GM23248 (cell line): Measurements from ENCODE around the gene CTNNA3. TPM values are rescaled to one million over a fixed set of nuclear protein-coding genes. Genes with fewer than 3 reads are reported as not detected.

Experiments used
- DNase-seq: peaks from one replicate; pipeline ENCODE4 v3.0.0-alpha.2; 2015
- H2AFZ ChIP-seq: fragments of 200-600 bp; sonication (generic); 2 replicates; pipeline ENCODE4 v1.6.1; 2016; ENCODE audit warnings: antibody characterized with exemption
- H3F3A ChIP-seq: fragments of 200-600 bp; sonication (generic); 2 replicates; pipeline ENCODE4 v1.6.1; 2016; ENCODE audit warnings: mild to moderate bottlenecking, antibody characterized with exemption, mixed run types; ENCODE audit not compliant: insufficient read depth
- H3K27ac ChIP-seq: fragments of 200-600 bp; sonication (generic); 2 replicates; pipeline ENCODE4 v1.5.1; 2016; ENCODE audit warnings: mild to moderate bottlenecking
- H3K27me3 ChIP-seq: fragments of 200-600 bp; sonication (generic); replicated peaks from 2 replicates; pipeline ENCODE4 v1.6.1; 2016; ENCODE audit warnings: mild to moderate bottlenecking; ENCODE audit not compliant: insufficient read depth
- H3K36me3 ChIP-seq: fragments of 200-600 bp; sonication (generic); 2 replicates; pipeline ENCODE4 v1.6.1; 2016; ENCODE audit warnings: low read depth, mild to moderate bottlenecking
- H3K4me1 ChIP-seq: fragments of 200-600 bp; sonication (generic); 2 replicates; pipeline ENCODE4 v1.6.1; 2016; ENCODE audit warnings: mild to moderate bottlenecking; ENCODE audit not compliant: insufficient read depth
- H3K4me2 ChIP-seq: fragments of 200-600 bp; sonication (generic); one replicate; pipeline ENCODE4 v1.6.1; 2016; ENCODE audit warnings: mild to moderate bottlenecking; ENCODE audit not compliant: unreplicated experiment
- H3K4me3 ChIP-seq: fragments of 200-600 bp; sonication (generic); 2 replicates; pipeline ENCODE4 v1.5.1; 2016; ENCODE audit warnings: mild to moderate bottlenecking
- H3K79me2 ChIP-seq: fragments of 200-600 bp; sonication (generic); 2 replicates; pipeline ENCODE4 v1.6.1; 2016; ENCODE audit warnings: mild to moderate bottlenecking; ENCODE audit not compliant: insufficient read depth
- H3K9ac ChIP-seq: fragments of 200-600 bp; sonication (generic); 2 replicates; pipeline ENCODE4 v1.6.1; 2016; ENCODE audit warnings: mild to moderate bottlenecking
- H3K9me2 ChIP-seq: fragments of 200-600 bp; sonication (generic); 2 replicates; pipeline ENCODE4 v1.6.1; 2016; ENCODE audit warnings: mixed run types, mild to moderate bottlenecking, moderate library complexity; ENCODE audit not compliant: insufficient read depth
- H3K9me3 ChIP-seq: fragments of 200-600 bp; sonication (generic); one replicate; pipeline ENCODE4 v1.6.1; 2017; ENCODE audit warnings: low read depth
- H4K20me1 ChIP-seq: fragments of 200-600 bp; sonication (generic); 2 replicates; pipeline ENCODE4 v1.6.0; 2016; ENCODE audit not compliant: insufficient read depth
- EZH2 ChIP-seq: fragments of 200-600 bp; sonication (generic); IDR thresholded peaks from 2 replicates; pipeline ENCODE4 v1.6.1; 2018; ENCODE audit warnings: antibody characterized with exemption, mild to moderate bottlenecking; ENCODE audit not compliant: insufficient read depth, poor library complexity, severe bottlenecking
- EZH2phosphoT487 ChIP-seq: fragments of 200-600 bp; sonication (generic); IDR thresholded peaks from 2 replicates; pipeline ENCODE4 v1.6.1; 2018; ENCODE audit warnings: antibody characterized with exemption, moderate library complexity, mild to moderate bottlenecking, low read depth; ENCODE audit not compliant: insufficient read depth
- WGBS, 2 experiments: methylation state at CpG; one replicate each; pipeline ENCODE4 v1.1.6; 2015 to 2017; ENCODE audit warnings: low lambda C conversion rate in 2 of 2, low coverage in 1 of 2; ENCODE audit errors: missing lambda C conversion rate in 2 of 2; 5-methylcytosine and 5-hydroxymethylcytosine counted together
- in situ Hi-C: fragments of 300-500 bp; cut with MboI; formaldehyde crosslinking; loops from 2 replicates; pipeline ENCODE4 v1.15.0; 2020
- polyA plus RNA-seq: library from polyadenylated mRNA; unstranded; fragments of >200 nt; fragmentation: Nextera tagmentation; extraction: Ambion mirVana; gene quantifications from 2 replicates; pipeline ENCODE4 v1.2.1, GENCODE V29; 2016
- total RNA-seq: library from RNA; depleted of rRNA; stranded (reverse); fragments of >200 nt; shearing (Covaris generic); gene quantifications from 2 replicates; pipeline ENCODE4 v1.2.3, GENCODE V29; 2014

The CTNNA3 gene
- total and polyA plus RNA-seq, 2 experiments from 2014 or later, result not detected

DNA sequence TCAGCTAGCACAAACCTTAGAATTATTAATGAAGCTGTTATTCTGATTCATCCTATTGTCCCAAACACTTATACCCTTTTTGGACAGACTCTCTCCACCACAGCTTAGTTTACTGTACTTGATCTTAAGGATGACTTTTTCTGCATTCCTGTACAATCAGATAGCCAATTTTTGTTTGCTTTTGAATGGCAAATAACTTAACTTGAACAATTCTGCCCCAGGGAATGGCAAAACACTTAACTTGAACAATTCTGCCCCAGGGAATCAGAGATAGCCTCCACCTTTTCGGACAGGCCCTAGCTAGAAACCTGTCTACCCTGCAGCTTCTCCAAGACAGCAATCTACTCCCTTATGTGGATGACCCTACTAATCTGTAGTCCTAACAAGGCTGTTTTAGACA is 1438.2 kb downstream of the CTNNA3 start:
- no peaks in the 10 kb centered on the region for H4K20me1 ChIP-seq
- H3K27ac ChIP-seq, result no peak overlapping the region
- H3K36me3 ChIP-seq, result no peaks in the 10 kb centered on the region
- H3K9ac ChIP-seq, result no peak overlapping the region
- H3K79me2 ChIP-seq, result no peaks in the 10 kb centered on the region
- no peak for TF ChIP-seq EZH2phosphoT487
- no peak for TF ChIP-seq EZH2
- no peaks in the 10 kb centered on the region for H3K9me3 ChIP-seq
- in situ Hi-C loops, result no loop called here
- no peak overlapping the region for H3K4me2 ChIP-seq
- DNase-seq, result no peak
- no peak overlapping the region for H2AFZ ChIP-seq
- H3K27me3 ChIP-seq, result no peaks in the 10 kb centered on the region
- H3F3A ChIP-seq, result no peaks in the 10 kb centered on the region
- WGBS, 2 experiments, result 3 to 14% methylated on average over 1 of the region's 1 CpG
- H3K9me2 ChIP-seq, result no peaks in the 10 kb centered on the region
- H3K4me3 ChIP-seq, result no peak overlapping the region
- H3K4me1 ChIP-seq, result no peaks in the 10 kb centered on the region

- H2AFZ ChIP-seq, result no peak overlapping the region
- in situ Hi-C loops, result no loop called here
- H3K27me3 ChIP-seq, result no peaks in the 10 kb centered on the region
- no peaks in the 10 kb centered on the region for H3K9me3 ChIP-seq
- TF ChIP-seq EZH2phosphoT487, result no peak
- no peak for TF ChIP-seq EZH2
- H4K20me1 ChIP-seq, result no peaks in the 10 kb centered on the region
- no peaks in the 10 kb centered on the region for H3K79me2 ChIP-seq
- H3K27ac ChIP-seq, result no peak overlapping the region
- no peaks in the 10 kb centered on the region for H3K36me3 ChIP-seq
- H3K9ac ChIP-seq, result no peak overlapping the region
- no peak for DNase-seq
- H3F3A ChIP-seq, result no peaks in the 10 kb centered on the region
- no peaks in the 10 kb centered on the region for H3K9me2 ChIP-seq
- no peak overlapping the region for H3K4me3 ChIP-seq
- no peaks in the 10 kb centered on the region for H3K4me1 ChIP-seq
- no peak overlapping the region for H3K4me2 ChIP-seq
Observed at GRCh38 chr10:66252986-66253385, 1443.0 kb downstream of the CTNNA3 start.

- H3K9me2 ChIP-seq, result no peaks in the 10 kb centered on the region
- no peaks in the 10 kb centered on the region for H3K9me3 ChIP-seq
- no peak overlapping the region for H3K27ac ChIP-seq
- no peaks in the 10 kb centered on the region for H3F3A ChIP-seq
- no peak for DNase-seq
- H4K20me1 ChIP-seq, result no peaks in the 10 kb centered on the region
- H3K4me2 ChIP-seq, result no peak overlapping the region
- no peak overlapping the region for H2AFZ ChIP-seq
- H3K79me2 ChIP-seq, result no peaks in the 10 kb centered on the region
- no peaks in the 10 kb centered on the region for H3K36me3 ChIP-seq
- in situ Hi-C loops, result no loop called here
- WGBS, 2 experiments, result 43% methylated on average over 1 of the region's 1 CpG; no CpG with 5 or more reads in 1 of the 2 experiments
- no peaks in the 10 kb centered on the region for H3K27me3 ChIP-seq
- TF ChIP-seq EZH2phosphoT487 (no peak), EZH2 (no peak)
- no peak overlapping the region for H3K4me3 ChIP-seq
- H3K9ac ChIP-seq, result no peak overlapping the region
- H3K4me1 ChIP-seq, result no peaks in the 10 kb centered on the region
Observed at GRCh38 chr10:66246177-66246576, 1449.8 kb downstream of the CTNNA3 start.

DNA sequence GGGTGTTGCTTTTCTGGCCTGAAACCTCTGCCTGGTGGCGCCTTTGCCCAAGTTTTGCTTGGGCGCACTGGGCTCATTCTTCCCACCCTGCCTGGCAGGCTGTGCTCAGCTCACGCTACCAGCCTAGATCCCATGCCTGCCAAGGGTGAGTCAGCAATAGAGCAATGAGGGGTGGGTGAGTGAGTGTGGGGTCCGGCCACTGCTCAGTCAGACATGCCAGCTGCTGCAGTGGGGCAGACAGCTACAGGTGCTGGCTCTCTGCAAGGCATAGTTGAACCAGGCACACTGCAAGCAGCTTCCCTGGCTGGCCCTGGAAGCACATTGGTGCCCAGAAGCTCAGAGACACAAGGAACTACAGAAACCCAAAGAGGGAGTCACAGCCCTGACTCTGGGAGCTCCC is 1451.0 kb downstream of the CTNNA3 start:
- H3K27ac ChIP-seq, result no peak overlapping the region
- H3K9me3 ChIP-seq, result no peaks in the 10 kb centered on the region
- H3K36me3 ChIP-seq, result no peaks in the 10 kb centered on the region
- no peaks in the 10 kb centered on the region for H3K4me1 ChIP-seq
- no peak overlapping the region for H3K9ac ChIP-seq
- no peaks in the 10 kb centered on the region for H3K9me2 ChIP-seq
- TF ChIP-seq EZH2, result no peak
- TF ChIP-seq EZH2phosphoT487, result no peak
- H3K27me3 ChIP-seq, result no peaks in the 10 kb centered on the region
- no peak overlapping the region for H2AFZ ChIP-seq
- no peaks in the 10 kb centered on the region for H4K20me1 ChIP-seq
- no peaks in the 10 kb centered on the region for H3F3A ChIP-seq
- H3K4me2 ChIP-seq, result no peak overlapping the region
- no peak for DNase-seq
- no peaks in the 10 kb centered on the region for H3K79me2 ChIP-seq
- no peak overlapping the region for H3K4me3 ChIP-seq
- in situ Hi-C loops, result no loop called here
- WGBS, 2 experiments, result 35 to 40% methylated on average over 4 of the region's 4 CpGs

GRCh38 chr10:66242885-66243284 is 1453.1 kb downstream of the CTNNA3 start:
- in situ Hi-C loops, result no loop called here
- 27 to 50% methylated on average over 1 of the region's 1 CpG for WGBS, 2 experiments
- no peak overlapping the region for H2AFZ ChIP-seq

More at GRCh38 chr10:66242885-66243284, 1453.1 kb downstream of the CTNNA3 start:
- no peak for TF ChIP-seq EZH2
- no peak for TF ChIP-seq EZH2phosphoT487
- no peaks in the 10 kb centered on the region for H3K27me3 ChIP-seq
- no peak for DNase-seq
- no peak overlapping the region for H3K9ac ChIP-seq
- no peak overlapping the region for H3K4me2 ChIP-seq
- no peaks in the 10 kb centered on the region for H3K9me2 ChIP-seq
- no peaks in the 10 kb centered on the region for H4K20me1 ChIP-seq
- no peak overlapping the region for H3K27ac ChIP-seq
- no peaks in the 10 kb centered on the region for H3K36me3 ChIP-seq
- H3K9me3 ChIP-seq, result no peaks in the 10 kb centered on the region
- no peak overlapping the region for H3K4me3 ChIP-seq
- H3K4me1 ChIP-seq, result no peaks in the 10 kb centered on the region
- no peaks in the 10 kb centered on the region for H3K79me2 ChIP-seq
- no peaks in the 10 kb centered on the region for H3F3A ChIP-seq
